H1 (cell line): ENCODE results near the gene ABCG8. TPM values are rescaled to one million over a fixed set of nuclear protein-coding genes. Genes with fewer than 3 reads are reported as not detected.

Experiments used
- CTCF ChIA-PET: fragments of 300-600 bp; sonication (Branson Sonifier 250); formaldehyde crosslinking; loops from one replicate; lab custom pipeline; 2021; ENCODE audit not compliant: partially characterized antibody; lab: Charles Lee
- POLR2A ChIA-PET: fragments of 300-600 bp; sonication (Branson Sonifier 250); formaldehyde crosslinking; loops from one replicate; lab custom pipeline; 2021; ENCODE audit warnings: inconsistent platforms; ENCODE audit not compliant: partially characterized antibody; lab: Charles Lee
- DNase-seq, 2 experiments: peaks; one replicate each; pipeline versions ENCODE4 v3.0.0 to v3.0.0-alpha.2; 2010 to 2022; ENCODE audit warnings: low spot score in 2 of 2, low read depth in 1 of 2, mixed read lengths in 1 of 2
- FAIRE-seq: peaks from 2 replicates; lab custom pipeline; 2011; peaks lifted over from hg19 to GRCh38; lab: Jason Lieb, UNC
- H2AFZ ChIP-seq: 2 replicates; pipeline ENCODE4 v1.8.1; 2012; ENCODE audit warnings: low read length, inconsistent platforms
- H2AK5ac ChIP-seq: 2 replicates; pipeline ENCODE4 v1.6.1; 2013; ENCODE audit warnings: low read depth, low read length
- H2BK120ac ChIP-seq: replicated peaks from 2 replicates; pipeline ENCODE3; 2013; ENCODE audit warnings: low read depth, low read length, inconsistent platforms
- H2BK12ac ChIP-seq: 2 replicates; pipeline ENCODE4 v1.6.1; 2013; ENCODE audit warnings: low read depth, low read length
- H2BK15ac ChIP-seq: 2 replicates; pipeline ENCODE4 v1.6.1; 2013; ENCODE audit warnings: low read length
- H2BK20ac ChIP-seq: 2 replicates; pipeline ENCODE4 v1.6.1; 2013; ENCODE audit warnings: low read length
- H2BK5ac ChIP-seq: 2 replicates; pipeline ENCODE4 v1.6.1; 2013; ENCODE audit warnings: low read depth, low read length
- H3K14ac ChIP-seq: 2 replicates; pipeline ENCODE4 v1.6.1; 2013; ENCODE audit warnings: inconsistent platforms; ENCODE audit not compliant: insufficient read length
- H3K18ac ChIP-seq: 2 replicates; pipeline ENCODE4 v1.6.1; 2013; ENCODE audit warnings: low read length; ENCODE audit errors: extremely low read depth
- H3K23ac ChIP-seq: 2 replicates; pipeline ENCODE4 v1.6.1; 2013; ENCODE audit warnings: inconsistent platforms; ENCODE audit not compliant: insufficient read length
- H3K23me2 ChIP-seq: 2 replicates; pipeline ENCODE4 v1.6.1; 2013; ENCODE audit warnings: low read depth, low read length
- H3K27ac ChIP-seq: 2 replicates; pipeline ENCODE4 v1.6.1; 2011; ENCODE audit warnings: low read depth, low read length, inconsistent platforms
- H3K27me3 ChIP-seq, 4 experiments: replicated peaks in 1 of 4; 1 replicate in 1 of 4; 2 replicates in 3 of 4; pipeline versions ENCODE4 v1.6.1 to v1.8.1; 2011 to 2013; ENCODE audit warnings: low read length in 3 of 4, mild to moderate bottlenecking in 3 of 4, inconsistent platforms in 2 of 4, mixed read lengths in 2 of 4, moderate library complexity in 1 of 4; ENCODE audit not compliant: control insufficient read depth in 3 of 4, insufficient read depth in 3 of 4; ENCODE audit errors: extremely low read depth in 1 of 4
- H3K36me3 ChIP-seq, 4 experiments: 2 replicates each; pipeline versions ENCODE4 v1.6.1 to v1.8.1; 2011 to 2013; ENCODE audit warnings: mild to moderate bottlenecking in 4 of 4, low read length in 3 of 4, moderate library complexity in 2 of 4, control low read depth in 1 of 4, inconsistent platforms in 1 of 4; ENCODE audit not compliant: insufficient read depth in 4 of 4, control insufficient read depth in 2 of 4
- H3K4ac ChIP-seq: replicated peaks from 2 replicates; pipeline ENCODE3; 2013; ENCODE audit warnings: low read length, low read depth, mixed read lengths, inconsistent platforms; ENCODE audit not compliant: insufficient read length
- H3K4me1 ChIP-seq, 4 experiments: replicated peaks in 1 of 4; 1 replicate in 1 of 4; 2 replicates in 3 of 4; pipeline versions ENCODE4 v1.6.1 to v1.8.1; 2011 to 2013; ENCODE audit warnings: low read length in 3 of 4, inconsistent platforms in 2 of 4, mixed read lengths in 1 of 4; ENCODE audit not compliant: insufficient read depth in 4 of 4, control insufficient read depth in 3 of 4
- H3K4me2 ChIP-seq, 2 experiments: 2 replicates each; pipeline versions ENCODE4 v1.6.1 to v1.8.1; 2011 to 2013; ENCODE audit warnings: low read depth in 2 of 2, low read length in 2 of 2, control low read depth in 1 of 2, inconsistent platforms in 1 of 2, mild to moderate bottlenecking in 1 of 2; ENCODE audit not compliant: insufficient read depth in 1 of 2
- H3K4me3 ChIP-seq, 4 experiments: fragments of 200-600, 300-600 bp in 1 of 4; sonication (generic), shearing (Covaris generic), sonication (Bioruptor Twin) in 1 of 4; 2 replicates each; pipeline versions ENCODE4 v1.5.1 to v1.8.1; 2011 to 2016; ENCODE audit warnings: low read length in 4 of 4, low read depth in 3 of 4, control low read depth in 2 of 4, inconsistent platforms in 2 of 4, mild to moderate bottlenecking in 2 of 4, mixed read lengths in 1 of 4, moderate library complexity in 1 of 4; ENCODE audit not compliant: insufficient read depth in 2 of 4; ENCODE audit errors: extremely low read depth in 1 of 4
- H3K56ac ChIP-seq: replicated peaks from 2 replicates; pipeline ENCODE3; 2013; ENCODE audit warnings: low read depth, mild to moderate bottlenecking, mixed read lengths, low read length, inconsistent platforms; ENCODE audit not compliant: insufficient read length
- H3K79me1 ChIP-seq: 2 replicates; pipeline ENCODE4 v1.6.1; 2013; ENCODE audit warnings: low read depth, low read length, control low read depth
- H3K79me2 ChIP-seq, 2 experiments: 2 replicates each; pipeline versions ENCODE4 v1.6.1 to v1.8.1; 2012 to 2013; ENCODE audit warnings: low read length in 2 of 2, mild to moderate bottlenecking in 2 of 2, inconsistent platforms in 1 of 2; ENCODE audit not compliant: insufficient read depth in 2 of 2, control insufficient read depth in 1 of 2
- H3K9ac ChIP-seq, 4 experiments: replicated peaks in 1 of 4; 1 replicate in 1 of 4; 2 replicates in 3 of 4; pipeline versions ENCODE4 v1.6.1 to v1.8.1; 2011 to 2013; ENCODE audit warnings: low read depth in 3 of 4, low read length in 3 of 4, control low read depth in 2 of 4, mild to moderate bottlenecking in 2 of 4, moderate library complexity in 2 of 4, inconsistent platforms in 1 of 4; ENCODE audit errors: extremely low read depth in 1 of 4
- H3K9me3 ChIP-seq, 2 experiments: 2 replicates each; pipeline versions ENCODE4 v1.6.1 to v1.8.1; 2012 to 2013; ENCODE audit warnings: mild to moderate bottlenecking in 2 of 2, moderate library complexity in 2 of 2, control low read depth in 1 of 2, inconsistent platforms in 1 of 2, low read depth in 1 of 2, low read length in 1 of 2, mixed read lengths in 1 of 2; ENCODE audit not compliant: insufficient read depth in 2 of 2
- H4K20me1 ChIP-seq, 2 experiments: replicated peaks in 1 of 2; 2 replicates each; pipeline versions ENCODE3 to v1.8.1; 2011 to 2013; ENCODE audit warnings: inconsistent platforms in 2 of 2, low read length in 2 of 2, mild to moderate bottlenecking in 1 of 2; ENCODE audit not compliant: insufficient read depth in 2 of 2, control insufficient read depth in 1 of 2
- H4K5ac ChIP-seq: 2 replicates; pipeline ENCODE4 v1.6.1; 2013; ENCODE audit warnings: low read length, low read depth, mixed read lengths, inconsistent platforms; ENCODE audit not compliant: insufficient read length
- H4K8ac ChIP-seq: 2 replicates; pipeline ENCODE4 v1.8.0; 2013; ENCODE audit warnings: mild to moderate bottlenecking, moderate library complexity, low read length, inconsistent platforms; ENCODE audit not compliant: insufficient read depth; ENCODE audit errors: extremely low read depth
- H4K91ac ChIP-seq: replicated peaks from 2 replicates; pipeline ENCODE3; 2013; ENCODE audit warnings: low read length, mixed read lengths, inconsistent platforms; ENCODE audit not compliant: insufficient read length
- BACH1 ChIP-seq: IDR thresholded peaks from 2 replicates; pipeline ENCODE4 v1.6.1; 2012; ENCODE audit warnings: low read length, improper control_type of control experiment
- WGBS, 2 experiments: shearing (Covaris generic) in 1 of 2; methylation state at CpG; one replicate each; pipeline versions ENCODE4 v1.1.6 to v1.1.7; 2013 to 2015; ENCODE audit warnings: low lambda C conversion rate in 2 of 2, mixed read lengths in 2 of 2, inconsistent platforms in 1 of 2, low coverage in 1 of 2, missing lambda C conversion rate in 1 of 2; ENCODE audit not compliant: insufficient replicate concordance in 2 of 2, insufficient coverage in 1 of 2, insufficient read length in 1 of 2; ENCODE audit errors: extremely low coverage in 1 of 2, missing lambda C conversion rate in 1 of 2; 5-methylcytosine and 5-hydroxymethylcytosine counted together
- polyA plus RNA-seq, 7 experiments: library from polyadenylated mRNA; depleted of rRNA in 3 of 7; stranded (reverse) in 5 of 7; unstranded in 2 of 7; fragments of >200 nt in 5 of 7; fragments of 200-250 nt in 2 of 7; gene quantifications; 1 replicate in 5 of 7; 2 replicates in 1 of 7; 4 replicates in 1 of 7; pipeline versions ENCODE4 v1.2.1 to v1.2.3, GENCODE V29; 2011 to 2013; ENCODE audit warnings: missing spikeins in 2 of 7, mixed read lengths in 2 of 7
- total RNA-seq: library from RNA; stranded (reverse); fragmentation: NEBNext Ultra II Directional; extraction: Animal tissue kit (Norgen Biotek cat#: 25700); gene quantifications from 2 replicates; pipeline ENCODE4 v1.2.1, GENCODE V29; 2021

Gene ABCG8
- total and polyA plus RNA-seq, 2 of the 8 experiments (the other 6 are each of a cell fraction or from before 2014, with no cell fraction given) = not detected

DNA sequence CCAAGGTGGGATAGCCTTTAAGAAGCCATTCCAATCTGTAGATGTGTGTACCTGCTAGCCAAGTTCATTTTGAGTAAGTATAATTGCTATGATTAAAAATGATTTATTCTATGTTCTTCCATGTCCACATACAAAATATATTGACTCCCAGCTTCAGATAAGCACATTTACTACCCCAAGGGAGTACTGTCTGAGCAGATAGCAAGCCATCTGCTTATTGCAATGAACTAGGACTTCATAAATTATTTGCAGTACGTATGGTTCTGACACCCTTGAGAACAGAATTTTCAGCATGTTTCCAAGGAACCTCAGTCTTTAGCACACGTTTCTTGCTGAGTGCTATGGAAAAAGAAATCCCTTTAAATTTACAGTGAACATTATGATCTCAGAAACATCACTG is 28.3 kb upstream of the ABCG8 start:
- Histone ChIP-seq H4K5ac (no peak overlapping the region), H2BK5ac (no peak overlapping the region), H4K91ac (no peak overlapping the region), H3K36me3 (no peaks in the 10 kb centered on the region), H3K9me3 (no peaks in the 10 kb centered on the region), H3K27ac (no peak overlapping the region), H3K9ac (no peak overlapping the region), H3K23ac (no peak overlapping the region), H3K79me1 (no peaks in the 10 kb centered on the region), H2AFZ (no peak overlapping the region), H3K14ac (no peak overlapping the region), H3K27me3 (no peaks in the 10 kb centered on the region), H3K4ac (no peak overlapping the region), H3K4me3 (no peak overlapping the region), H3K4me1 (no peaks in the 10 kb centered on the region), H3K18ac (no peak overlapping the region), H2AK5ac (no peak overlapping the region), H2BK12ac (no peak overlapping the region), H2BK15ac (no peak overlapping the region), H4K20me1 (no peaks in the 10 kb centered on the region), H2BK20ac (no peak overlapping the region), H4K8ac (no peak overlapping the region), H2BK120ac (no peak overlapping the region), H3K79me2 (no peaks in the 10 kb centered on the region), H3K23me2 (no peaks in the 10 kb centered on the region), H3K4me2 (no peak overlapping the region), H3K56ac (no peak overlapping the region)
- DNase-seq = no peak
- POLR2A ChIA-PET = no interaction called here
- FAIRE-seq = no peak
- CTCF ChIA-PET = interaction anchor here (0.9 kb wide), 1 partner anchor 86 kb away, joined by 3 read pairs; no protein-coding TSS in a partner anchor
- WGBS, 2 experiments = 91% methylated on average over 2 of the region's 2 CpGs; no CpG with 5 or more reads in 1 of the 2 experiments
- no peak for TF ChIP-seq BACH1
